Kidney (tissue), 22 donors: ENCODE measurements around the gene LRBA. TPM values are rescaled to one million over a fixed set of nuclear protein-coding genes. Genes with fewer than 3 reads are reported as not detected.
A peak's percentile ranks its signal among the peaks of the same experiment; 100 is the strongest.
"Not testable (repeated sequence)": the region's sequence is repeated elsewhere in the genome, so short reads cannot be mapped to it uniquely, and the experiment has no call there.

Experiments
- DNase-seq, 5 donors: peaks; one replicate each; pipeline ENCODE4 v3.0.0-alpha.2; 2013 to 2020
- FAIRE-seq: peaks from 2 replicates; lab custom pipeline; 2012; peaks lifted over from hg19 to GRCh38; lab: Jason Lieb, UNC
- H3K27ac ChIP-seq, 2 donors: one replicate each; pipeline ENCODE4 v1.7.0; 2013; ENCODE audit warnings: low read depth in 2 of 2, low read length in 2 of 2, inconsistent platforms in 1 of 2
- H3K27me3 ChIP-seq: one replicate; pipeline ENCODE4 v1.7.1; 2013; ENCODE audit warnings: low read length, inconsistent platforms; ENCODE audit not compliant: control insufficient read depth, insufficient read depth
- H3K36me3 ChIP-seq, 3 donors: one replicate each; pipeline versions ENCODE4 v1.7.0 to v1.7.1; 2013; ENCODE audit warnings: low read length in 3 of 3, control low read depth in 1 of 3, inconsistent platforms in 1 of 3; ENCODE audit not compliant: insufficient read depth in 3 of 3, control insufficient read depth in 2 of 3
- H3K4me1 ChIP-seq, 3 donors: one replicate each; pipeline versions ENCODE4 v1.7.0 to v1.7.1; 2013; ENCODE audit warnings: low read length in 3 of 3, inconsistent platforms in 1 of 3, low read depth in 1 of 3; ENCODE audit not compliant: control insufficient read depth in 2 of 3, insufficient read depth in 2 of 3
- H3K4me3 ChIP-seq, 3 donors: one replicate each; pipeline versions ENCODE4 v1.7.0 to v1.8.1; 2013; ENCODE audit warnings: low read length in 3 of 3, control low read depth in 1 of 3, inconsistent platforms in 1 of 3
- H3K9ac ChIP-seq, 3 donors: one replicate each; pipeline versions ENCODE4 v1.7.0 to v1.7.1; 2013; ENCODE audit warnings: low read length in 3 of 3, control low read depth in 1 of 3, inconsistent platforms in 1 of 3
- H3K9me3 ChIP-seq, 3 donors: one replicate each; pipeline versions ENCODE4 v1.7.0 to v1.7.1; 2013; ENCODE audit warnings: low read length in 3 of 3, control low read depth in 1 of 3, inconsistent platforms in 1 of 3; ENCODE audit not compliant: control insufficient read depth in 2 of 3, insufficient read depth in 1 of 3
- CTCF ChIP-seq: IDR thresholded peaks from 3 replicates; pipeline ENCODE4 v1.5.1; 2012; ENCODE audit warnings: mild to moderate bottlenecking, moderate library complexity, borderline replicate concordance; ENCODE audit not compliant: insufficient read depth; ENCODE audit errors: extremely low read depth
- intact Hi-C: fragments of 100-400 bp; cut with DNase I; formaldehyde crosslinking; loops from one replicate; pipeline ENCODE4 v1.11.1; 2022
- long read RNA-seq, 10 donors: library from polyadenylated mRNA in 1 of 10; unstranded in 1 of 10; transcript quantifications; one replicate each; pipeline ENCODE4 v2.0.0 and lab custom pipeline, GENCODE V29; 2021 to 2026
- polyA plus RNA-seq: library from polyadenylated mRNA; stranded (reverse); fragments of 350-450 nt; fragmentation: Illumina TruSeq; extraction: RNeasy Lipid Tissue Mini Kit (QIAGEN cat#74804); gene quantifications from one replicate; pipeline ENCODE4 v1.2.3, GENCODE V29; 2014; ENCODE audit warnings: low read depth, low replicate concordance; ENCODE audit not compliant: insufficient read depth
- total RNA-seq: library from RNA; stranded (reverse); fragmentation: NEBNext Ultra II Directional; extraction: Animal tissue kit (Norgen Biotek cat#: 25700); gene quantifications from one replicate; pipeline ENCODE4 v1.2.1, GENCODE V29; 2021
- donor health status: control.
- donor health status: control.
- donor health status: control.
- donor health status: control.
- donor health status: control.
- donor health status: DM: yes; HTN: yes; CAD: no.
- donor health status: Normal renal cell carcinoma (clear cell type).

The LRBA gene, protein sequence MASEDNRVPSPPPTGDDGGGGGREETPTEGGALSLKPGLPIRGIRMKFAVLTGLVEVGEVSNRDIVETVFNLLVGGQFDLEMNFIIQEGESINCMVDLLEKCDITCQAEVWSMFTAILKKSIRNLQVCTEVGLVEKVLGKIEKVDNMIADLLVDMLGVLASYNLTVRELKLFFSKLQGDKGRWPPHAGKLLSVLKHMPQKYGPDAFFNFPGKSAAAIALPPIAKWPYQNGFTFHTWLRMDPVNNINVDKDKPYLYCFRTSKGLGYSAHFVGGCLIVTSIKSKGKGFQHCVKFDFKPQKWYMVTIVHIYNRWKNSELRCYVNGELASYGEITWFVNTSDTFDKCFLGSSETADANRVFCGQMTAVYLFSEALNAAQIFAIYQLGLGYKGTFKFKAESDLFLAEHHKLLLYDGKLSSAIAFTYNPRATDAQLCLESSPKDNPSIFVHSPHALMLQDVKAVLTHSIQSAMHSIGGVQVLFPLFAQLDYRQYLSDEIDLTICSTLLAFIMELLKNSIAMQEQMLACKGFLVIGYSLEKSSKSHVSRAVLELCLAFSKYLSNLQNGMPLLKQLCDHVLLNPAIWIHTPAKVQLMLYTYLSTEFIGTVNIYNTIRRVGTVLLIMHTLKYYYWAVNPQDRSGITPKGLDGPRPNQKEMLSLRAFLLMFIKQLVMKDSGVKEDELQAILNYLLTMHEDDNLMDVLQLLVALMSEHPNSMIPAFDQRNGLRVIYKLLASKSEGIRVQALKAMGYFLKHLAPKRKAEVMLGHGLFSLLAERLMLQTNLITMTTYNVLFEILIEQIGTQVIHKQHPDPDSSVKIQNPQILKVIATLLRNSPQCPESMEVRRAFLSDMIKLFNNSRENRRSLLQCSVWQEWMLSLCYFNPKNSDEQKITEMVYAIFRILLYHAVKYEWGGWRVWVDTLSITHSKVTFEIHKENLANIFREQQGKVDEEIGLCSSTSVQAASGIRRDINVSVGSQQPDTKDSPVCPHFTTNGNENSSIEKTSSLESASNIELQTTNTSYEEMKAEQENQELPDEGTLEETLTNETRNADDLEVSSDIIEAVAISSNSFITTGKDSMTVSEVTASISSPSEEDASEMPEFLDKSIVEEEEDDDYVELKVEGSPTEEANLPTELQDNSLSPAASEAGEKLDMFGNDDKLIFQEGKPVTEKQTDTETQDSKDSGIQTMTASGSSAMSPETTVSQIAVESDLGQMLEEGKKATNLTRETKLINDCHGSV (N-terminal part only)
- 76.7 TPM for total RNA-seq
- 20.3 TPM for polyA plus RNA-seq
- long read RNA-seq, donor 1, result 0 reads
- long read RNA-seq, donor 2, result 0 reads
- long read RNA-seq, donor 3, partial matches to known transcripts, result 6 of 8 reads
- long read RNA-seq, donor 3, other reads (novel, unspliced or antisense), result 0 of 8 reads
- long read RNA-seq, donor 4, partial matches to known transcripts, result 0 of 1 reads
- long read RNA-seq, donor 4, other reads (novel, unspliced or antisense), result 0 of 1 reads
- long read RNA-seq, donor 5, result 0 reads
- long read RNA-seq, donor 6, partial matches to known transcripts, result 10,472 of 10,817 reads
- long read RNA-seq, donor 6, other reads (novel, unspliced or antisense), result 344 of 10,817 reads
- long read RNA-seq, donor 7, partial matches to known transcripts, result 10 of 19 reads
- long read RNA-seq, donor 7, other reads (novel, unspliced or antisense), result 9 of 19 reads
- long read RNA-seq, donor 8, partial matches to known transcripts, result 0 of 1 reads
- long read RNA-seq, donor 8, other reads (novel, unspliced or antisense), result 0 of 1 reads
- long read RNA-seq, donor 9, result 0 reads
- long read RNA-seq, donor 10, partial matches to known transcripts, result 0 of 2 reads
- long read RNA-seq, donor 10, other reads (novel, unspliced or antisense), result 0 of 2 reads

GRCh38 chr4:151014521-151015458 is at the start of gene LRBA:
Gene LRBA (minus strand): TSS chr4:151015284. CDS start chr4:151014642, 642 bp downstream.
- TF ChIP-seq CTCF, result no peak
- Histone ChIP-seq H3K27ac (peak within 1 kb of the TSS; percentile 98), H3K9ac (peak within 1 kb of the TSS; percentile 91 to 99 (median 93)), H3K4me3 (peak within 1 kb of the TSS; percentile 80 to 98 (median 80)), H3K4me1 (peaks cover 0 to 3% (median 3%) of the 10 kb centered on the region in 3 donors), H3K36me3 (no peaks in the 10 kb centered on the region), H3K27me3 (no peaks in the 10 kb centered on the region), H3K9me3 (no peaks in the 10 kb centered on the region)
- FAIRE-seq (no peak), DNase-seq (peak; percentile 69 to 94 (median 91))
- intact Hi-C loops, result no loop called here

DNA sequence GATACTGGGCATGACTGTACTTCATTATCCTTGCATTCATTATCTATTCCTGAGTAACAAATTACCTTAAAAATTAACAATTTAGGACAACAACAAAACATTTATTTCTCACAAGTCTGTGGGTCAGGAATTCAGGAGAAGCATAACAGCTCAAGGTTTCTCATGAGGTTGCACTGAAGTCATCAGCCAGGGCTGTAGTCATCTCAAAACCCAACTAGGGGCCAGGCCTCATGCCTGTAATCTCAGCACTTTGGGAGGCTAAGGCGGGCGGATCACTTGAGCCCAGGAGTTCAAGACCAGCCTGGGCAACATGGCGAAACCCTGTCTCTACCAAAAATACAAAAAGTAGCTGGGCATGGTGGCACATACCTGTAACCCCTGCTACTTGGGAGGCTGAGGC is 48.1 kb upstream of the LRBA start:
- DNase-seq, H3K9ac ChIP-seq, H3K27me3 ChIP-seq, H3K9me3 ChIP-seq, intact Hi-C loops, FAIRE-seq, H3K4me1 ChIP-seq, H3K36me3 ChIP-seq, H3K4me3 ChIP-seq, H3K27ac ChIP-seq: not testable (repeated sequence)

DNA sequence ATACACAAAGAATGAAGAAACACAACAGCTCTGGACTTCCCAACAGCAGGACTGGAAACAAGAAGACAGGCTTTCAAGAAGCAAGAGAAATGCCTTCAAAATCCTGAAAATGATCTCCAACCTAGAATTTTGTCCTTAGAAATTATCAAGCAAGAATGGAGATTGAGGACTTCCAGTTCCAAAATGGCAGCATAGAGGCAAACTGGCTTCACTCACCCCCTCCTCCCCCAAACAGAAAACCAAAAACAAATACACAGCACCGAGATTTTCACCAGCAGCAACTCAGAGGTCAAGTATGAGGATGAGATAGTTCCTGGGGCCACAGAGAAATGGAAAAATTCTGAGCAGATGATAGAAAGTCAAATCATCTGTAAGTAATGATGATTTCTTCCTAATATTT is 40.5 kb upstream of the LRBA start:
- DNase-seq (no peak), FAIRE-seq (no peak)
- H3K9ac ChIP-seq, result no peak overlapping the region
- no peaks in the 10 kb centered on the region for H3K4me1 ChIP-seq
- no peak overlapping the region for H3K27ac ChIP-seq
- H3K9me3 ChIP-seq, result no peaks in the 10 kb centered on the region
- H3K36me3 ChIP-seq, result no peaks in the 10 kb centered on the region
- H3K27me3 ChIP-seq, result no peaks in the 10 kb centered on the region
- no peak overlapping the region for H3K4me3 ChIP-seq
- TF ChIP-seq CTCF, result no peak
- intact Hi-C loops, result no loop called here
